GM23248 (cell line): ENCODE measurements around the gene SUPT3H. TPM values are rescaled to one million over a fixed set of nuclear protein-coding genes. Genes with fewer than 3 reads are reported as not detected.

Experiments used
- DNase-seq: peaks from one replicate; pipeline ENCODE4 v3.0.0-alpha.2; 2015
- H2AFZ ChIP-seq: fragments of 200-600 bp; sonication (generic); 2 replicates; pipeline ENCODE4 v1.6.1; 2016; ENCODE audit warnings: antibody characterized with exemption
- H3F3A ChIP-seq: fragments of 200-600 bp; sonication (generic); 2 replicates; pipeline ENCODE4 v1.6.1; 2016; ENCODE audit warnings: mild to moderate bottlenecking, antibody characterized with exemption, mixed run types; ENCODE audit not compliant: insufficient read depth
- H3K27ac ChIP-seq: fragments of 200-600 bp; sonication (generic); 2 replicates; pipeline ENCODE4 v1.5.1; 2016; ENCODE audit warnings: mild to moderate bottlenecking
- H3K27me3 ChIP-seq: fragments of 200-600 bp; sonication (generic); replicated peaks from 2 replicates; pipeline ENCODE4 v1.6.1; 2016; ENCODE audit warnings: mild to moderate bottlenecking; ENCODE audit not compliant: insufficient read depth
- H3K36me3 ChIP-seq: fragments of 200-600 bp; sonication (generic); 2 replicates; pipeline ENCODE4 v1.6.1; 2016; ENCODE audit warnings: low read depth, mild to moderate bottlenecking
- H3K4me1 ChIP-seq: fragments of 200-600 bp; sonication (generic); 2 replicates; pipeline ENCODE4 v1.6.1; 2016; ENCODE audit warnings: mild to moderate bottlenecking; ENCODE audit not compliant: insufficient read depth
- H3K4me2 ChIP-seq: fragments of 200-600 bp; sonication (generic); one replicate; pipeline ENCODE4 v1.6.1; 2016; ENCODE audit warnings: mild to moderate bottlenecking; ENCODE audit not compliant: unreplicated experiment
- H3K4me3 ChIP-seq: fragments of 200-600 bp; sonication (generic); 2 replicates; pipeline ENCODE4 v1.5.1; 2016; ENCODE audit warnings: mild to moderate bottlenecking
- H3K79me2 ChIP-seq: fragments of 200-600 bp; sonication (generic); 2 replicates; pipeline ENCODE4 v1.6.1; 2016; ENCODE audit warnings: mild to moderate bottlenecking; ENCODE audit not compliant: insufficient read depth
- H3K9ac ChIP-seq: fragments of 200-600 bp; sonication (generic); 2 replicates; pipeline ENCODE4 v1.6.1; 2016; ENCODE audit warnings: mild to moderate bottlenecking
- H3K9me2 ChIP-seq: fragments of 200-600 bp; sonication (generic); 2 replicates; pipeline ENCODE4 v1.6.1; 2016; ENCODE audit warnings: mixed run types, mild to moderate bottlenecking, moderate library complexity; ENCODE audit not compliant: insufficient read depth
- H3K9me3 ChIP-seq: fragments of 200-600 bp; sonication (generic); one replicate; pipeline ENCODE4 v1.6.1; 2017; ENCODE audit warnings: low read depth
- H4K20me1 ChIP-seq: fragments of 200-600 bp; sonication (generic); 2 replicates; pipeline ENCODE4 v1.6.0; 2016; ENCODE audit not compliant: insufficient read depth
- EZH2 ChIP-seq: fragments of 200-600 bp; sonication (generic); IDR thresholded peaks from 2 replicates; pipeline ENCODE4 v1.6.1; 2018; ENCODE audit warnings: antibody characterized with exemption, mild to moderate bottlenecking; ENCODE audit not compliant: insufficient read depth, poor library complexity, severe bottlenecking
- EZH2phosphoT487 ChIP-seq: fragments of 200-600 bp; sonication (generic); IDR thresholded peaks from 2 replicates; pipeline ENCODE4 v1.6.1; 2018; ENCODE audit warnings: antibody characterized with exemption, moderate library complexity, mild to moderate bottlenecking, low read depth; ENCODE audit not compliant: insufficient read depth
- WGBS, 2 experiments: methylation state at CpG; one replicate each; pipeline ENCODE4 v1.1.6; 2015 to 2017; ENCODE audit warnings: low lambda C conversion rate in 2 of 2, low coverage in 1 of 2; ENCODE audit errors: missing lambda C conversion rate in 2 of 2; 5-methylcytosine and 5-hydroxymethylcytosine counted together
- in situ Hi-C: fragments of 300-500 bp; cut with MboI; formaldehyde crosslinking; loops from 2 replicates; pipeline ENCODE4 v1.15.0; 2020
- microRNA counts: library from miRNA; unstranded; fragments of <30 nt; microRNA quantifications from one replicate; lab custom pipeline; 2016
- microRNA-seq: library from miRNA; unstranded; fragments of <30 nt; microRNA quantifications from one replicate; pipeline ENCODE4, GENCODE V29; 2016; ENCODE audit warnings: borderline number of aligned reads
- polyA plus RNA-seq: library from polyadenylated mRNA; unstranded; fragments of >200 nt; fragmentation: Nextera tagmentation; extraction: Ambion mirVana; gene quantifications from 2 replicates; pipeline ENCODE4 v1.2.1, GENCODE V29; 2016
- small RNA-seq: library from RNA; depleted of rRNA; stranded (forward); fragments of <200 nt; gene quantifications from one replicate; pipeline ENCODE3, GENCODE V24; 2014; ENCODE audit warnings: low read depth, low replicate concordance
- total RNA-seq: library from RNA; depleted of rRNA; stranded (reverse); fragments of >200 nt; shearing (Covaris generic); gene quantifications from 2 replicates; pipeline ENCODE4 v1.2.3, GENCODE V29; 2014; rRNA removed

Gene SUPT3H
- total and polyA plus RNA-seq, 2 experiments from 2014 or later, result 9.3 to 12.4 TPM

- Histone ChIP-seq H3K27me3 (no peaks in the 10 kb centered on the region), H4K20me1 (no peaks in the 10 kb centered on the region), H3K79me2 (no peaks in the 10 kb centered on the region), H3K9me3 (no peaks in the 10 kb centered on the region), H3K27ac (no peak overlapping the region), H3F3A (no peaks in the 10 kb centered on the region), H3K4me3 (no peak overlapping the region), H3K9ac (no peak overlapping the region), H3K9me2 (no peaks in the 10 kb centered on the region), H3K36me3 (no peaks in the 10 kb centered on the region), H3K4me1 (no peaks in the 10 kb centered on the region), H2AFZ (no peak overlapping the region), H3K4me2 (no peak overlapping the region)
- WGBS, 2 experiments, result 75 to 86% methylated on average over 2 of the region's 2 CpGs
- TF ChIP-seq EZH2phosphoT487, result no peak
- TF ChIP-seq EZH2, result no peak
- in situ Hi-C loops, result no loop called here
- DNase-seq, result no peak
Observed at GRCh38 chr6:44781912-44782597, 595.7 kb downstream of the SUPT3H start.

GRCh38 chr6:44780161-44780560 lies 597.6 kb downstream of the SUPT3H start:
- Histone ChIP-seq H3K4me3 (no peak overlapping the region), H3F3A (no peaks in the 10 kb centered on the region), H3K27me3 (no peaks in the 10 kb centered on the region), H3K79me2 (no peaks in the 10 kb centered on the region), H3K4me2 (no peak overlapping the region), H2AFZ (no peak overlapping the region), H3K27ac (no peak overlapping the region), H4K20me1 (no peaks in the 10 kb centered on the region), H3K9ac (no peak overlapping the region), H3K4me1 (no peaks in the 10 kb centered on the region), H3K36me3 (no peaks in the 10 kb centered on the region), H3K9me2 (no peaks in the 10 kb centered on the region), H3K9me3 (no peaks in the 10 kb centered on the region)
- WGBS, 2 experiments, result 91 to 92% methylated on average over 5 to 7 of the region's 7 CpGs
- no peak for TF ChIP-seq EZH2phosphoT487
- in situ Hi-C loops, result no loop called here
- no peak for DNase-seq

GRCh38 chr6:44779130-44779826 lies 598.5 kb downstream of the SUPT3H start:
- Histone ChIP-seq H3F3A (no peaks in the 10 kb centered on the region), H3K9me2 (no peaks in the 10 kb centered on the region), H3K27ac (no peak overlapping the region), H3K4me3 (no peak overlapping the region), H3K36me3 (no peaks in the 10 kb centered on the region), H3K4me1 (no peaks in the 10 kb centered on the region), H4K20me1 (no peaks in the 10 kb centered on the region), H3K27me3 (no peaks in the 10 kb centered on the region), H3K4me2 (no peak overlapping the region), H3K9ac (no peak overlapping the region), H2AFZ (no peak overlapping the region), H3K9me3 (no peaks in the 10 kb centered on the region), H3K79me2 (no peaks in the 10 kb centered on the region)
- TF ChIP-seq EZH2, result no peak
- TF ChIP-seq EZH2phosphoT487, result no peak
- in situ Hi-C loops, result no loop called here
- DNase-seq, result no peak
- 68 to 73% methylated on average over 8 of the region's 8 CpGs for WGBS, 2 experiments

MicroRNA genes within 50 kb of the gene (microRNA counts, 767-probe panel; counts per million panel counts)
- microRNA hsa-miR-586 (lab: Ali Mortazavi, UCI), result 447 counts per million, percentile 86 among the panel's probes with 10 or more counts

Small RNA genes lying within 50 kb of the gene (microRNA-seq; reads per million reads assigned to microRNA genes)
- not detected for gene MIR586

Small RNA genes lying within 50 kb of the gene (small RNA-seq; reads per million reads assigned to genes)
- not detected for gene MIR586

Other genes starting within 250 kb of the SUPT3H start
- 4.4 and 5.7 TPM in 2 replicates for gene RUNX2, start 49.6 kb downstream of the SUPT3H start, total RNA-seq
- 5.2 and 6.0 TPM in 2 replicates for gene RUNX2, start 49.6 kb downstream of the SUPT3H start, polyA plus RNA-seq